Fibroblast of mammary gland (primary cell): ENCODE data around the gene UBL7.
A peak's percentile ranks its signal among the peaks of the same experiment; 100 is the strongest.

Experiments
- DNase-seq: peaks from one replicate; pipeline ENCODE4 v3.0.0-alpha.2; 2010; ENCODE audit warnings: low read depth
- H3K4me3 ChIP-seq: 2 replicates; pipeline ENCODE4 v1.5.1; 2011; ENCODE audit warnings: low read depth, mild to moderate bottlenecking, low read length, moderate library complexity; ENCODE audit not compliant: control insufficient read depth
- TF ChIP-seq, protein P1 (sequence below): conservative IDR thresholded peaks from 2 replicates; pipeline ENCODE4 v1.5.1; 2011; ENCODE audit warnings: low read depth, low read length, inconsistent platforms; ENCODE audit not compliant: control insufficient read depth, insufficient read depth

The UBL7 gene

GRCh38 chr15:74432271-74432967 lies 28.5 kb downstream of the UBL7 start:
- no peak for DNase-seq
- TF ChIP-seq, protein P1, sequence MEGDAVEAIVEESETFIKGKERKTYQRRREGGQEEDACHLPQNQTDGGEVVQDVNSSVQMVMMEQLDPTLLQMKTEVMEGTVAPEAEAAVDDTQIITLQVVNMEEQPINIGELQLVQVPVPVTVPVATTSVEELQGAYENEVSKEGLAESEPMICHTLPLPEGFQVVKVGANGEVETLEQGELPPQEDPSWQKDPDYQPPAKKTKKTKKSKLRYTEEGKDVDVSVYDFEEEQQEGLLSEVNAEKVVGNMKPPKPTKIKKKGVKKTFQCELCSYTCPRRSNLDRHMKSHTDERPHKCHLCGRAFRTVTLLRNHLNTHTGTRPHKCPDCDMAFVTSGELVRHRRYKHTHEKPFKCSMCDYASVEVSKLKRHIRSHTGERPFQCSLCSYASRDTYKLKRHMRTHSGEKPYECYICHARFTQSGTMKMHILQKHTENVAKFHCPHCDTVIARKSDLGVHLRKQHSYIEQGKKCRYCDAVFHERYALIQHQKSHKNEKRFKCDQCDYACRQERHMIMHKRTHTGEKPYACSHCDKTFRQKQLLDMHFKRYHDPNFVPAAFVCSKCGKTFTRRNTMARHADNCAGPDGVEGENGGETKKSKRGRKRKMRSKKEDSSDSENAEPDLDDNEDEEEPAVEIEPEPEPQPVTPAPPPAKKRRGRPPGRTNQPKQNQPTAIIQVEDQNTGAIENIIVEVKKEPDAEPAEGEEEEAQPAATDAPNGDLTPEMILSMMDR, result no peak
- H3K4me3 ChIP-seq, result peak overlapping the region; percentile 77

GRCh38 chr15:74431645-74432044 lies 29.3 kb downstream of the UBL7 start:
- no peak for DNase-seq
- TF ChIP-seq, protein P1, result no peak
- peak overlapping the region; percentile 77 for H3K4me3 ChIP-seq

DNA sequence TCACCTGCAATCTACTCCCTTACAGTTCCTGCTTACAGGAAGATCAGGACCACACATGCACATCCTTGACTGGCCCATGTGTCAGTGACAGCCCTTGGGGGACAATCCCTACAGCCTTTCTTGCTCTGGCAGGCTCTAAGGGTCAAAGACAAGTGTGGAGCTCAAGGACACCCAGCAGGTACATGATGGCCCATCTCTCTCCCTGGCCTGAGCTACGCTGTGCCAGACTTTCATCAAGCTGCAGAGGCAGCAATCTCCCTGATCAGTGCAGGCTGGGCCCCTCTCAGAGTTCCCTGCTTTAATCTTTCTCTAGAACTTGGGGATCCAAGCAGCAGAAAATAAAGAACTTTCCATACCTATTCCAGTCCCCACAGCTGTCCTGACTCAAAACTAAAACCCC lies 29.8 kb downstream of the UBL7 start:
- H3K4me3 ChIP-seq, result peak overlapping the region; percentile 77
- TF ChIP-seq, protein P1, result no peak
- no peak for DNase-seq

DNA sequence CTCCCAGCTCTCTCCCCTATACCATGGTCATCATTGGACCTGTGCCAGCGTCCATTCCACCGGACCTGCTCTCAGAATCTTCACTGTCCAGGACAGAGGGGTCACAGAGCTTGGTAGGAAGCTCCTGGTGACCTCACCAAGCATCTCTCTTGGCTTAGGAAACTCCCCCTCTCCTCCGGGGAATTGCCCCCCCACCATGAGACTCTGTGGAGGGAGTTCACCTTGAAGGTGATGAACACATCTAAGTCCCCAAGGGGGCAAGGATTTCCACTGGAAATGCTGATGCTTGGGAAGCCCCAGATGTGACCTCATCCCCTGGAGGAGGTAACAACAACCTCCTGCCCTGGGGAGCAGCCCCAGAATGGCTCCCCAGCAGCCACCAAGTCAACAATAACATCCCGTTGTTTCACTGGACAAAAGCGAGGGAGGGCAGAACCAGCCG lies 30.4 kb downstream of the UBL7 start:
- TF ChIP-seq, protein P1, result no peak
- peak overlapping the region; percentile 77 for H3K4me3 ChIP-seq
- peak; percentile 43 for DNase-seq

DNA sequence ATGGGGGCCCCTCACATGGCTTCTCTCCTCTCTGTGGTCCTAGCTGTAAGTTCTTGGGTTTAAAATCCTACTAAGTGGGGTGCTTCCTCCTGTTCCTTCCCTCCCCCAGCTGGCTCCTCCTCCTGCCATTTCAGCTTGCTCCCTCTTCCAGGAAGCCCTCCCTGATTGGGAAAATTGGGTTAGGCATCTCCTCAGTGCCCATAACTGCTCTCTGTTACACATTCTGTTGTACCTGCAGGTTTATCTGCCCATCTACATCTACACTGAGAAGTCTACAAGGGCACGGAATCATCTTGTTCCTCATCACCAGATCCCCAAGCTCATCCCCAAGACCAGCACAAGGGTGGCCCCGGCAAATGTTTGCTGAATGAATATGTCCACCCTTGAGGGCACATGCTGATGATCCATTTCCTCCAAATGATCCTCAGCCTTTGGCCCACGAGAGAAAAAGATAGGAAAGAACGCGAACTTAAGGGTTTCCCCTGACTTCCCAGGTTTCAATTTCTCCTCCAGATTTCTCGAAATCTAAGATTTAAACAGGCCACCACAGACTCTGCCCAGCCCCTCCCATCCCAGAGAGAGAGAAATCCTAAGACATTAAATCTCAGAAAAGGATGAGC lies 31.1 kb downstream of the UBL7 start:
- H3K4me3 ChIP-seq, result peak overlapping the region; percentile 77
- TF ChIP-seq, protein P1, result no peak
- DNase-seq, result no peak

DNA sequence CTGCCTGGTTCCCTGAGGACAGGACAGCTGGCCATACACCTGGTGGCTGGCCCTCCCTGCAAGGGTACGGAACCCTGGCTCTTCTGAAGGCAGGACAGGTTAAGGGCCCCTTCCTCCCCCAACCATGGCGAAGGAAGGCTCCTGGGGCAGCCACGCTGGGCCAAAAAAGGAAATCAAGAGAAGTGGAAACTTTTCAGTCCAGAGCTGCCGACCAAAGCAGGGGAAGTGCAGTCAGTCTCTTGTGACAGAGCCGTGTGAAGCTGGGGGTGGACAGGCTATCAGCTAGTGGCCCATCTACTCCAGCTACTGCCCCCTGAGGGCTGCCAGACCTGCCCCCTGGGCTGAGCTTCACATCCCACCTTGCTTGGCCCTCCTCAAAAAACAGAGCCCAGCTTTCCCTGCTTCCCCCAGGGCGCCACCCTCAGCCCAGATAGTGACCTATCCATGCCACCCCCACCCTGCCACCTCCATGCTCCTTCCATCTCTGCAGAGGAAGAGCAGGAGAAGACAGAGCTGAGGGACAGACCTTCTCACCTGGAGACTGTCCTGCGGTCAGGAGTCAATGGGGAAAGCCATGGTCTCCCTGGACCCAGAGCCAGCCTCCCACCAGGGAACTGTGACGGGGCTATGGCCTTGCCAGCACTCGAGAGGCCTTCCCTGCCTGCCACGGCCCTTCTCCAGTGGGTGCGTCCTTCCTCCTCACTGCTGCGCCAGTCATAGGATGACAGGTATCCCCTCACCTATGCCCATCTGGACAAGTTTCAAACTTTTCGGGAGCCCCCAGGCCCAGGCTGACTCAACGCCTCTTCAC lies 31.8 kb downstream of the UBL7 start:
- no peak for DNase-seq
- TF ChIP-seq, protein P1, result no peak
- H3K4me3 ChIP-seq, result no peak overlapping the region
